ENCODE measurements around the gene NDUFAF5. TPM values are rescaled to one million over a fixed set of nuclear protein-coding genes. Genes with fewer than 3 reads are reported as not detected.
A peak's percentile ranks its signal among the peaks of the same experiment; 100 is the strongest.
"Not testable (repeated sequence)": the region's sequence is repeated elsewhere in the genome, so short reads cannot be mapped to it uniquely, and the experiment has no call there.

NDUFAF5 gene, protein sequence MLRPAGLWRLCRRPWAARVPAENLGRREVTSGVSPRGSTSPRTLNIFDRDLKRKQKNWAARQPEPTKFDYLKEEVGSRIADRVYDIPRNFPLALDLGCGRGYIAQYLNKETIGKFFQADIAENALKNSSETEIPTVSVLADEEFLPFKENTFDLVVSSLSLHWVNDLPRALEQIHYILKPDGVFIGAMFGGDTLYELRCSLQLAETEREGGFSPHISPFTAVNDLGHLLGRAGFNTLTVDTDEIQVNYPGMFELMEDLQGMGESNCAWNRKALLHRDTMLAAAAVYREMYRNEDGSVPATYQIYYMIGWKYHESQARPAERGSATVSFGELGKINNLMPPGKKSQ
- total RNA-seq, result 22.5 and 24.2 TPM in 2 replicates
- 15.6 TPM for polyA plus RNA-seq (2012)

GRCh38 chr20:13784893-13785715 lies at the start of gene NDUFAF5, which contains the start of gene ESF1:
NDUFAF5 (plus strand) TSS chr20:13785028; CDS start chr20:13785069, 41 bp downstream.
ESF1 (minus strand) TSS chr20:13784919; CDS start chr20:13783140, 1,779 bp downstream.
- peak; percentile 99 for DNase-seq (ENCODE audit: low read depth)

GRCh38 chr20:13735826-13736225 lies 49.0 kb upstream of the NDUFAF5 start:
- no peak for DNase-seq (ENCODE audit: low read depth)

DNA sequence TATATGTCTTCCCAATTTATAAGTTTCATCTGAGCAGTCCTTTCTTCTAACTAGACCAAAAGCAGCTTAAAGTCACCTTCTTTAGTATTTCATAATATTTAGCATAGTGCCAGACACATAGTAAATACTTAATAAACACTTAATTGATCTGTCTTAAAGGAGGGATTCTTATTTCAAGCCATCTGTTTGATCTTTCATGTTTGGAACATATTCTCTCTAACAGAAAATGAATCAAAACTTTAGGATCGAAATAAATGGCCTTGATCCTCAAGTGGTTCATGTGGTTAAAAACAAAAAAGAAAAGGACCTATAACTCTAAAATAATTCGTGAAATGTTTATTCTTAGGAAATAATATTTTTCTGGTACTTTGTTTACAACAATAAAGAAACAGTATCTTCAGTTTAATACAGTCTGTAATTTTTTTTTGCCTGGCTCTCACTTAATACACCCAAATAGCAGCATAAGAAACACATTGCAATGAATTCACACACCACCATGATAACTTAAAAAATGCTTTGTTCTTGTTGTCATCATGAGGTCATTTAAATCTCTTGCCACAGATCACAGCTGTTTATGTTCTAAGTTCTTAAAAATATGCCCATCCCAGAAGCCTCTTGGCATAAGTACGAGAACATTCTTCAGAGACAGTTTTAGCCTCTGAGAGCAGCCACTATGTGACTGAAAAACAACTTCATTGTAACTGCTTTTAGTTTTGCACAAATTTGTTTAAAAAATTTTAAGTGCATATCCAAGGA lies 48.2 kb upstream of the NDUFAF5 start:
- DNase-seq (ENCODE audit: low read depth), result peak; percentile 87

GRCh38 chr20:13738187-13738586 lies 46.6 kb upstream of the NDUFAF5 start:
- not testable (repeated sequence) for DNase-seq (ENCODE audit: low read depth)

DNA sequence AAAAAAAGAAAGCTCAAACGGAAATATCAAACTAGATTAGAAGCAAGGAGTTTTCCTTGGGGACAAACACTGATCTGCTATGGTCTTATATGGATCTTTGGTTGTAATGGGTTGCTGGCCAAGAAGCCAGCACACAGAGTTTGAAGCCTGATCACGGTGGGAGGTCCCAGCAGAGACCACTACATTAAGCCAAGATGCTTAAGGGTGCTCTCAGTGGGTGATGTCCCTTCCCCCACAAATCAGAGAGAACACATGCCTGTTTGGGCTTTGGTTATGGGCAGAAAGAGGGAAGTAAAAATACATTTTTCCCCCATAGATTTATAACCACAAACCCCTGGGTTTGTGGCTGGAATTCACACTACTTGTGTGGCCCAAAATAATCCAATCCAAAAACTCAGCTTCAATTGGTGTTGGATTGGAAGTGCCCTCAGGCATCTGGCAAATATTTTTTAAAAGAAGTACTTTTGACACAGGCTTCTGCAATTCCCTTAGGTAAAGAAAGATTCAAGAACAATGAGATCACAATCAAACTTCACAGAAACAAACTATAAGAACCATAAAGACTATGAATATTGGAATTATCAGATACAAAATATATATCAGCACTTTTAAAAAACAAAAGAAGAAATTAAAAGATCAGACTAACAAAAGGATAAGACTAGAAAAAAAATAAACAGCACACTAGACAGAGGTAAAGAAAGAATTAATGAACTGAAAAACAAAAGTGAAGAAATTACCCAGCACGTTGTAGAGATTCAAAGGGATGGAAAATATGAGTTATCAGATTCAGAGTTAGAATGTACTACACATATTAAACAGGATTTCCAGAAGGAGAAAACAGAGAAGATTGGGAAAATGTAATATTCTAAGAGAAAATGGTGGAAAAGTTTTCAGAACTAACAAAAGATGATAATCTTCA lies 44.8 kb upstream of the NDUFAF5 start:
- DNase-seq (ENCODE audit: low read depth), result peak; percentile 24

DNA sequence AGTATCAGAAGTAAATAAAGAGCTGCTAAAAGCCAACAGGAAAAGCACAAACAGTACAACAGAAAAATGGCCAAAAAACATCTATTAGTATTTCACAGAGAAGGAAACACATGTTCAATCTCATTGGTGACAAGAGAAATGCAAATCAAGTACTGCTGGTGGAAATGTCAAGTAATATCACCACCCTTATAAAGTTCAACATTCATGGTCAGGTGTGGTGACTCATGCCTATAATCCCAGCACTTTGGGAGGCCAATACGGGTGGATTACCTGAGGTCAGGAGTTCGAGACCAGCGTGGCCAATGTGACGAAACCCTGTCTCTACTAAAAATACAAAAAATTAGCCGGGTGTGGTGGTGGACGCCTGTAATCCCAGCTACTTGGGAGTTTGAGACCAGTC lies 42.9 kb upstream of the NDUFAF5 start:
- DNase-seq (ENCODE audit: low read depth), result no peak

DNA sequence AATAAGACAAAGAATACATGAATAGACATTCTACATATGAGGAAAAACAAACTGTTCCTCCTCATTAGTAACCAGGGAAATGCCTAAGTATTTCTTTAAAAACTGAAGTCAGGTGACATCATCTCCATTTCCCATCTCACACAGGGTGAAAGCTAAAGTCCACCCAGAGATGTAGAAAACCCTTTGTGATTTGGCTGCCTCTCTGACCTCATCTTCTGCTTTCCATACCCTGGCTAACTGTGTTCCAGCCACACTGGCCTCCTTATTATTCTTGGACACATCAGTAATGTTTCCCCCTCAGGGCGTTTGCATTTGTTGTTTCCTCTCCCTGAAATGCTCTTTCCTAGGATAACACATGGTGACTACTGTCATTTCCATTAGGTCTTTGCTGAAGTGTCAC lies 40.5 kb upstream of the NDUFAF5 start:
- no peak for DNase-seq (ENCODE audit: low read depth)

DNA sequence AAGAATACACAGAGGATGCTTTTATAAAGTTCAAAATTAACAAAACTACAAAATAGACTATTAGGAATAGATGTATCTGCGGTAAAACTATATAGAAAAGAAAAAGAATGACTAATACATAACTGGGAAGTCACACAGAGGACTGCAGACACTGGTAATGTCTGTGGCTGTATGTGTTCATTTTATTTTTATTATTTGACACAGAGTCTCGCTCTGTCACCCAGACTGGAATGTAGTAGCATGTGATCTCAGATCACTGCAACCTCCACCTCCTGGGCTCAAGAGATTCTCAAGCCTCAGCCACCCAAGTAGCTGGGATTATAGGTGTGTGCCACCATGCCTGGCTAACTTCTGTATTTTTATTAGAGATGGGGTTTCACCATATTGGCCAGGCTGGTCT lies 39.0 kb upstream of the NDUFAF5 start:
- peak; percentile 15 for DNase-seq (ENCODE audit: low read depth)

GRCh38 chr20:13749811-13750210 lies 35.0 kb upstream of the NDUFAF5 start:
- DNase-seq (ENCODE audit: low read depth), result no peak

DNA sequence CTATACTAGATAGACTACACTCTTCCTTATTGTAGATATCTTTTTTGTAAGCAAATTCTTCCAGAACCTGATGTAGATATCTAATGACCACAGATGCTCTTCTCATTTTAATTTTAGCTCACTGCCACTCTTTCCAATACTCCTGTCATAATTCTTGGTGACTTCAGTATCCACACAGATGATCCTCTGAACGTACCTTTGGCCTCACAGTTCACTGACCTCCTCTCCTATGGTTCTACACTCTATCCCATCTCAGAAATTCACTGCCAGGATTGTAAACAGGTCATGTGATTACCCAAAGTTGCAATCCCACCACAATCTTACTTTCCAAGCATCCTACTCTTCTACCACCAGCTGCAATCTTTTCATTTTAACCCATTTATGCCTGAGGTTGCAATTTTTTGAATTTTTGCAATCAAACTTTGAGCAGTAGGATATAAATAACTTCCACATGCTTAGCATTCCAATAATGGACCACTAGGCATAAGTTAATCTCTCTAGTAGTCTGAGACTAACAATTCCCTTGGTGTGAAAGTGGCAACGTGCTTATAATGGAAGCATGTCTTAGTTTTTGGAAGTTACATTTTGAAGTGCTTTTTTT lies 31.3 kb upstream of the NDUFAF5 start:
- no peak for DNase-seq (ENCODE audit: low read depth)

DNA sequence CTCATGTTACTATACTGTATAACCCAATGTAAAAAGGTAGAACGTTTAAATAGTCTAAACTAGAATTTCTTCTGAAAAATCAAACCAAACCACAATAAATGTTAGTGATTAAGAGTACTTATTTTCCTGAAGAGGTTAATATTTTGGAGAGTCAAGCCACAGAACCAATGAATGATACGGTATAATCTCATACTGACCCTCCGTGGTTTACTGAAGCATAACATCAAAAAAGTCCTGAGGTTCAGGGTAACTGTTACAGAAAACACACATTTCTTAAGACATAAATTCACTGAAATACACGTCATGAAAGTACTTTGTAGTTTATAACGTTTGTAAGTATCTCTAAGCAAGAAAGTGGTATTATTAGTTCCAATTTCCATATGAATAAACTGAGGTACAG lies 29.0 kb upstream of the NDUFAF5 start:
- no peak for DNase-seq (ENCODE audit: low read depth)

- no peak for DNase-seq (ENCODE audit: low read depth)
Observed at GRCh38 chr20:13756551-13756950, 28.3 kb upstream of the NDUFAF5 start.

DNA sequence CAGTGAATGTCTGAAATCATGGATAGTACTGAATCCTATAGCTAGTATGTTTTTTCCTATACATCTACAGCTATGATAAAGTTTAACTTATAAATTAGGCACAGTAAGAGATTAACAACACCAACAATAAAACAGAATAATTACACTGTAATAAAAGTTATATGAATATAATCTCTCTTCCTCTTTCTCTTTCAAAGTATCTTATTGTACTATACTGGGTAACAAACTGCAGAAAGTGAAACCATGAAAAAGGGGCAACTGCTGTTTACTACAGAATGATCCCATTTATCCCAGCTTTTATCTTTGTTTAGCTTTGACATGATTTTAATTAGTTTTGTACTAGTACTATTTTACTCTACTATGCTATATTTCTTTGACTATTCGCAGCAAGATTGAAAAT lies 25.9 kb upstream of the NDUFAF5 start:
- DNase-seq (ENCODE audit: low read depth), result no peak

DNA sequence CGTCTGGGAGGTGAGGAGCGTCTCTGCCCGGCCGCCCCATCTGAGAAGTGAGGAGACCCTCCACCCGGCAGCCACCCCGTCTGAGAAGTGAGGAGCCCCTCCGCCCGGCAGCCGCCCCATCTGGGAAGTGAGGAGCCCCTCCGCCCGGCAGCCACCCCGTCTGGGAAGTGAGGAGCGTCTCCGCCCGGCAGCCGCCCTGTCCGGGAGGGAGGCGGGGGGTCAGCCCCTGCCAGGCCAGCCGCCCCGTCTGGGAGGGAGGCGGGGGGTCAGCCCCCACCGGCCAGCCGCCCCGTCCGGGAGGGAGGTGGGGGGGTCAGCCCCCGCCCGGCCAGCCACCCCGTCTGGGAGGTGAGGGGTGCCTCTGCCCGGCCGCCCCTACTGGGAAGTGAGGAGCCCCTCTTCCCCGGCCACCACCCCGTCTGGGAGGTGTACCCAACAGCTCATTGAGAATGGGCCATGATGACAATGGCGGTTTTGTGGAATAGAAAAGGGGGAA lies 24.3 kb upstream of the NDUFAF5 start:
- not testable (repeated sequence) for DNase-seq (ENCODE audit: low read depth)

GRCh38 chr20:13765299-13765698 lies 19.5 kb upstream of the NDUFAF5 start:
- no peak for DNase-seq (ENCODE audit: low read depth)

GRCh38 chr20:13765868-13766416 lies 18.9 kb upstream of the NDUFAF5 start:
- no peak for DNase-seq (ENCODE audit: low read depth)

DNA sequence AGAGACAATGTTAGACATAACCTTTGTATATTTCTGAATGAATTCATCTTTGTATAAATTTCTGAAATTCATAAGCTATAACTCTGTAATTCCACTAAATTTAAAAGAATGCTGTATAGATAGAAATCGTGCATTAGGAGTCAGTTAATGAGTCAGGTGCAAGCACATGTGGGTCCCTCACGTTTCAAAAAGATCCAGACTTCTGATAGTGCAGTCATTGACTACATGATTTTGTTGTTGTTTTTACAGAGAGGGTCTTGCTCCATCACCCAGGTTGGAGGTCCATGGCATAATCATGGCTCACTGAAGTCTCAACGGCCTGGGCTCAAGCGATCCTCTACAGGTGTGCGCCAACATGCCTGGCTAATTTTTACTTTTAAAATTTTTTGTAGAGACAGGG lies 14.7 kb upstream of the NDUFAF5 start:
- no peak for DNase-seq (ENCODE audit: low read depth)

GRCh38 chr20:13771853-13772453 lies 12.9 kb upstream of the NDUFAF5 start:
- peak; percentile 37 for DNase-seq (ENCODE audit: low read depth)

DNA sequence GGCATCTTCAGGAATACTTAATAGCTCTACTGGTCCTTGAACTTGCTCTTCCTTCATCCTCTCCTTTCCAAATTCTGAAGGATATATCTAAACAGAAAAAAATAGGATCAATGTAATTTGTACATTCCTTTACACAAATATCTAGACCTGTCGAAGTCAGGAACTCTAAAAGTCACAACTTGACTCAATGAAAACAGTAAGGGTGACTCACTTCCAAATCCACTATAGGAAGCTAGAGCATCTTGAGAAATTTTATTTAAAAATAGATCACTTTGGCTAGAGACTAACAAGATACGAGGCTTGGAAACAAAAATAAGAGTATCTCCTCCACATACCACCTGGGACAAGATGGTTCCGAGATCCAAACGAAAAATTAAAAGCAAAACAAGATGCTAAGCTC lies 12.3 kb upstream of the NDUFAF5 start:
- no peak for DNase-seq (ENCODE audit: low read depth)

Data from myocyte (in vitro differentiated cells).